ENCODE results near the gene KREMEN1. TPM values are rescaled to one million over a fixed set of nuclear protein-coding genes. Genes with fewer than 3 reads are reported as not detected.

The KREMEN1 gene
- total RNA-seq, 1 experiment from 2014 or later, result 5.8 TPM

GRCh38 chr22:29207562-29208501, 135.0 kb downstream of the KREMEN1 start:
- CTCF ChIA-PET, result interaction anchor here (1.1 to 9.4 kb wide), 6 partner anchors 14 to 59 kb away, joined by 3 to 171 read pairs (median 6); no protein-coding TSS in a partner anchor
- H3K36me3 Mint-ChIP-seq, result no peaks in the 10 kb centered on the region
- peaks cover 9% of the 10 kb centered on the region for H3K27me3 Mint-ChIP-seq (ENCODE audit: low read depth)
- POLR2A ChIA-PET, result interaction anchor here (0.5 kb wide), 1 partner anchor 168 kb away, joined by 8 read pairs; no protein-coding TSS in a partner anchor
- peaks cover 16% of the 10 kb centered on the region for H3K4me1 Mint-ChIP-seq
- no peaks in the 10 kb centered on the region for H3K9me3 Mint-ChIP-seq
- no peak overlapping the region for H3K4me3 Mint-ChIP-seq
- ATAC-seq (no peak), DNase-seq (ENCODE audit: low spot score) (no peak)
- no peak overlapping the region for H3K27ac Mint-ChIP-seq
- TF ChIP-seq CDX4 (CRISPR knock-in tag; IDR thresholded peaks at IDR 0.05; ENCODE audit: borderline replicate concordance) (no peak), TEAD4 (CRISPR knock-in tag; IDR thresholded peaks at IDR 0.05) (no peak), PRDM15 (CRISPR knock-in tag; IDR thresholded peaks at IDR 0.05) (no peak), FOXK1 (CRISPR knock-in tag; IDR thresholded peaks at IDR 0.05) (no peak), ZNF138 (CRISPR knock-in tag; conservative IDR thresholded peaks at IDR 0.05) (no peak), ARID4B (CRISPR knock-in tag; IDR thresholded peaks at IDR 0.05; ENCODE audit: borderline replicate concordance) (no peak), MAX (CRISPR knock-in tag; IDR thresholded peaks at IDR 0.05) (no peak), ZNF425 (CRISPR knock-in tag; conservative IDR thresholded peaks at IDR 0.05) (no peak), FOXJ3 (CRISPR knock-in tag; IDR thresholded peaks at IDR 0.05; ENCODE audit: borderline replicate concordance) (no peak), ESRRA (CRISPR knock-in tag; IDR thresholded peaks at IDR 0.05; ENCODE audit: borderline replicate concordance) (no peak), ZNF121 (CRISPR knock-in tag; IDR thresholded peaks at IDR 0.05) (no peak), E2F5 (CRISPR knock-in tag; IDR thresholded peaks at IDR 0.05) (no peak), IRF1 (CRISPR knock-in tag; IDR thresholded peaks at IDR 0.05) (no peak), ZNF219 (CRISPR knock-in tag; IDR thresholded peaks at IDR 0.05; ENCODE audit: borderline replicate concordance) (no peak), ERG (CRISPR knock-in tag; IDR thresholded peaks at IDR 0.05) (no peak), KAT7 (CRISPR knock-in tag; IDR thresholded peaks at IDR 0.05; ENCODE audit: borderline replicate concordance) (no peak)

Measured in WTC11 (cell line).